Loucy (cell line): ENCODE measurements around the gene PPP2R5C.

ENCODE experiments used
- H2AFZ ChIP-seq: fragments of 200-600 bp; sonication (generic); 2 replicates; pipeline ENCODE4 v1.6.0; 2016; ENCODE audit warnings: antibody characterized with exemption, mild to moderate bottlenecking, low read length, moderate library complexity
- H3F3A ChIP-seq: fragments of 200-600 bp; 2 replicates; pipeline ENCODE4 v1.6.0; 2016; ENCODE audit warnings: antibody characterized with exemption, low read depth, mild to moderate bottlenecking
- H3K27me3 ChIP-seq: fragments of 200-600 bp; sonication (generic); 2 replicates; pipeline ENCODE4 v1.6.1; 2014; ENCODE audit warnings: low read length, mild to moderate bottlenecking; ENCODE audit not compliant: insufficient read depth, poor library complexity, severe bottlenecking
- H3K36me3 ChIP-seq: fragments of 200-600 bp; sonication (generic); 2 replicates; pipeline ENCODE4 v1.6.1; 2016; ENCODE audit warnings: low read length; ENCODE audit not compliant: insufficient read depth
- H3K4me1 ChIP-seq: fragments of 200-600 bp; sonication (generic); 2 replicates; pipeline ENCODE4 v1.5.1; 2014; ENCODE audit warnings: low read length, mild to moderate bottlenecking; ENCODE audit not compliant: insufficient read depth, poor library complexity, severe bottlenecking
- H3K4me2 ChIP-seq: fragments of 200-600 bp; sonication (generic); 2 replicates; pipeline ENCODE4 v1.6.0; 2014; ENCODE audit warnings: antibody characterized with exemption, low read length, low read depth, mild to moderate bottlenecking; ENCODE audit not compliant: poor library complexity, severe bottlenecking
- H3K4me3 ChIP-seq: fragments of 200-600 bp; sonication (generic); 2 replicates; pipeline ENCODE4 v1.5.1; 2014; ENCODE audit warnings: low read length, mild to moderate bottlenecking, mixed read lengths; ENCODE audit not compliant: poor library complexity, severe bottlenecking
- H3K79me2 ChIP-seq: fragments of 200-600 bp; sonication (generic); 2 replicates; pipeline ENCODE4 v1.6.1; 2014; ENCODE audit warnings: low read length; ENCODE audit not compliant: insufficient read depth
- H3K9ac ChIP-seq: fragments of 200-600 bp; sonication (generic); 2 replicates; pipeline ENCODE4 v1.6.0; 2014; ENCODE audit warnings: mild to moderate bottlenecking, low read depth, low read length, moderate library complexity; ENCODE audit not compliant: poor library complexity, severe bottlenecking
- H3K9me2 ChIP-seq: fragments of 200-600 bp; sonication (generic); replicated peaks from 2 replicates; pipeline ENCODE4 v1.6.1; 2016; ENCODE audit warnings: low read depth, low read length, mixed read lengths
- H3K9me3 ChIP-seq: fragments of 200-600 bp; sonication (generic); 2 replicates; pipeline ENCODE4 v1.6.1; 2014; ENCODE audit warnings: mild to moderate bottlenecking, antibody characterized with exemption, low read length, low read depth; ENCODE audit not compliant: insufficient read depth
- H4K20me1 ChIP-seq: fragments of 200-600 bp; sonication (generic); 2 replicates; pipeline ENCODE4 v1.6.0; 2014; ENCODE audit warnings: antibody characterized with exemption, low read length, mild to moderate bottlenecking; ENCODE audit not compliant: insufficient read depth, poor library complexity, severe bottlenecking
- EZH2phosphoT487 ChIP-seq: fragments of 200-600 bp; IDR thresholded peaks from 2 replicates; pipeline ENCODE4 v1.6.1; 2018; ENCODE audit warnings: antibody characterized with exemption, mild to moderate bottlenecking, moderate library complexity, borderline replicate concordance
- TF ChIP-seq, protein P1 (sequence below): fragments of 200-600 bp; sonication (generic); conservative IDR thresholded peaks from 2 replicates; pipeline ENCODE4 v1.5.1; 2014; ENCODE audit warnings: mild to moderate bottlenecking, antibody characterized with exemption, low read length

The PPP2R5C gene

DNA sequence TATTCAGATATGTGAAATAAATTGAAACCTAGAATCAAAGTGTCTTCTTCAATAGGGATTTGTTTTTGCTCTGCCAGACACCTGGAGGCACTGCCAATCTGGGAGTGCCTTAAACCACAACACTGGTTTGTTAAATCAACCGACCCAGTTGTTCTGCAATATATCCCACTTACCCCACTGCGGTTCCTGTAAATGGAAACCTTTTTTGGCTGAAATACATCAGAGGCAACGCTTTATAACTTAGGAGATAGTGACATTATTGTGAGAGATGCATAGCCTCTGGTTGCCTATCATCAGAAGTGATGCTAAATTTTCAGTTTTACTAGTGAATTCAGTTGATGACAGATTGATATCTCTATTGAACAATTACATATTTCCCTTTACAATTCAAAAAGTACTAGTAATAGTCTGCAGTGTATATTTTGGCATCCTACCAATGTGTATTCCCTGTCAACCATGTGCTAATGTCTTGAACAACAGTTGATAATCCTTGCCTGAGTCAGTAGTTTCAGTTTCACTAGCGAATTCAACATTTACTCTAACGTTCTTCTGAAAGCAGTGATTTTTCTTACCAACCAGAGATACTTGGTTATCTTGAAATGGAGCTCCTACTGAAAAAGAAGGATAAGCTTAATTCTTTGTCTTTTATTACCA is 30.5 kb downstream of the PPP2R5C start:
- no peak overlapping the region for H3K4me3 ChIP-seq

DNA sequence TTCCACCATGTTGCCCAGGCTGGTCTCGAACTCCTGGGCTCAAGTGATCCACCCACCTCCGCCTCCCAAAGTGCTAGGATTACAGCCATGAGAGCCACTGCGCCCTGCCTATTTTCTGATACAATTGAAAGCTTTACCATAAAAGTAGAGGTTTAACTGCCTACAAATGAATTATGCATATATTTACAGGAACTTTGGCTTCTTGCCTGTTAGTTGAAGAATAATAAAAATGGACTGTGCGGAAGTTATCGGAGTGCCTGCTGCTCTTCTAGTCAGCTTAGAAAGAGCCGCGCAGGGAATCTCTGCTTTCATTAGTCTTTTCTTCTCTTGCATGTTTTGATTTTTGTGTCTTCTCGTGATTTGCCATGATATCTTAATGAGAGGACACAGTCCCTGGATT is 34.5 kb downstream of the PPP2R5C start:
- Histone ChIP-seq H3F3A (no peaks in the 10 kb centered on the region), H3K9me3 (peaks cover 5% of the 10 kb centered on the region; the same call in 1 of the 2 replicates), H3K79me2 (no peaks in the 10 kb centered on the region), H3K36me3 (no peaks in the 10 kb centered on the region), H3K9ac (no peak overlapping the region), H3K4me1 (no peaks in the 10 kb centered on the region), H3K4me2 (no peak overlapping the region), H4K20me1 (no peaks in the 10 kb centered on the region), H3K9me2 (no peaks in the 10 kb centered on the region), H2AFZ (no peak overlapping the region), H3K4me3 (no peak overlapping the region), H3K27me3 (no peaks in the 10 kb centered on the region)
- TF ChIP-seq, protein P1, sequence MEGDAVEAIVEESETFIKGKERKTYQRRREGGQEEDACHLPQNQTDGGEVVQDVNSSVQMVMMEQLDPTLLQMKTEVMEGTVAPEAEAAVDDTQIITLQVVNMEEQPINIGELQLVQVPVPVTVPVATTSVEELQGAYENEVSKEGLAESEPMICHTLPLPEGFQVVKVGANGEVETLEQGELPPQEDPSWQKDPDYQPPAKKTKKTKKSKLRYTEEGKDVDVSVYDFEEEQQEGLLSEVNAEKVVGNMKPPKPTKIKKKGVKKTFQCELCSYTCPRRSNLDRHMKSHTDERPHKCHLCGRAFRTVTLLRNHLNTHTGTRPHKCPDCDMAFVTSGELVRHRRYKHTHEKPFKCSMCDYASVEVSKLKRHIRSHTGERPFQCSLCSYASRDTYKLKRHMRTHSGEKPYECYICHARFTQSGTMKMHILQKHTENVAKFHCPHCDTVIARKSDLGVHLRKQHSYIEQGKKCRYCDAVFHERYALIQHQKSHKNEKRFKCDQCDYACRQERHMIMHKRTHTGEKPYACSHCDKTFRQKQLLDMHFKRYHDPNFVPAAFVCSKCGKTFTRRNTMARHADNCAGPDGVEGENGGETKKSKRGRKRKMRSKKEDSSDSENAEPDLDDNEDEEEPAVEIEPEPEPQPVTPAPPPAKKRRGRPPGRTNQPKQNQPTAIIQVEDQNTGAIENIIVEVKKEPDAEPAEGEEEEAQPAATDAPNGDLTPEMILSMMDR: no peak
- no peak for TF ChIP-seq EZH2phosphoT487

More for the DNA sequence above, 30.5 kb downstream of the PPP2R5C start:
- H3K9ac ChIP-seq: no peak overlapping the region
- no peak overlapping the region for H3K4me2 ChIP-seq
- H4K20me1 ChIP-seq: no peaks in the 10 kb centered on the region
- no peak overlapping the region for H2AFZ ChIP-seq
- H3K4me1 ChIP-seq: no peaks in the 10 kb centered on the region
- H3K36me3 ChIP-seq: no peaks in the 10 kb centered on the region
- H3K27me3 ChIP-seq: no peaks in the 10 kb centered on the region
- no peaks in the 10 kb centered on the region for H3F3A ChIP-seq
- TF ChIP-seq, protein P1: no peak
- TF ChIP-seq EZH2phosphoT487: no peak
- peaks cover 5% of the 10 kb centered on the region; the same call in 1 of the 2 replicates for H3K9me3 ChIP-seq
- no peaks in the 10 kb centered on the region for H3K9me2 ChIP-seq
- H3K79me2 ChIP-seq: no peaks in the 10 kb centered on the region

DNA sequence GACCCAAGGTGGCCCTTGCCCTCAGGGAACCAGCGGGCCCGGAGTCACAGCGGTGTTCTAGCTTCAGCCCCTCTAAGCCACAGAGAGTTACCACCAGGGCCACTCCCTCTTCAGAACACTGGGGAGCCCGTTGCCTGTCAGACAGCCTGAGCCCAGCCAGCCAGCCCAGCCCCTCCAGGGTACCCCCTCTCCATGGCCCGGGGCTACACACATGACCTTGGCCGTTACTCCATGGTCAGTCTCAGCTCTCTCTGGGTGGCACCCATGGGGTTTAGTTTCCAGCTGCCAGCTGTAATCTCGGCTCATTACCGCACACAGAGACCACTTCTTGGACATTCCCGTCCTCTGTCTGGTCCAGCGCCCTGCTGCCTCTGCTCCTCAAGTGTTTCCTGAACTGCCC is 35.0 kb downstream of the PPP2R5C start:
- H3K9ac ChIP-seq: no peak overlapping the region
- H2AFZ ChIP-seq: no peak overlapping the region
- H3K4me3 ChIP-seq: no peak overlapping the region
- H3K27me3 ChIP-seq: no peaks in the 10 kb centered on the region
- TF ChIP-seq EZH2phosphoT487: no peak
- TF ChIP-seq, protein P1: no peak
- no peaks in the 10 kb centered on the region for H4K20me1 ChIP-seq
- no peaks in the 10 kb centered on the region for H3K9me2 ChIP-seq
- no peaks in the 10 kb centered on the region for H3K4me1 ChIP-seq
- peaks cover 5% of the 10 kb centered on the region; the same call in 1 of the 2 replicates for H3K9me3 ChIP-seq
- no peaks in the 10 kb centered on the region for H3K36me3 ChIP-seq
- H3K79me2 ChIP-seq: no peaks in the 10 kb centered on the region
- H3K4me2 ChIP-seq: no peak overlapping the region
- no peaks in the 10 kb centered on the region for H3F3A ChIP-seq
